ENCODE data around the gene ZNF564. TPM values are rescaled to one million over a fixed set of nuclear protein-coding genes. Genes with fewer than 3 reads are reported as not detected.

Gene ZNF564
- 1 to 10 TPM; 3.3 to 5.0 (median 4.5) TPM for total RNA-seq

DNA sequence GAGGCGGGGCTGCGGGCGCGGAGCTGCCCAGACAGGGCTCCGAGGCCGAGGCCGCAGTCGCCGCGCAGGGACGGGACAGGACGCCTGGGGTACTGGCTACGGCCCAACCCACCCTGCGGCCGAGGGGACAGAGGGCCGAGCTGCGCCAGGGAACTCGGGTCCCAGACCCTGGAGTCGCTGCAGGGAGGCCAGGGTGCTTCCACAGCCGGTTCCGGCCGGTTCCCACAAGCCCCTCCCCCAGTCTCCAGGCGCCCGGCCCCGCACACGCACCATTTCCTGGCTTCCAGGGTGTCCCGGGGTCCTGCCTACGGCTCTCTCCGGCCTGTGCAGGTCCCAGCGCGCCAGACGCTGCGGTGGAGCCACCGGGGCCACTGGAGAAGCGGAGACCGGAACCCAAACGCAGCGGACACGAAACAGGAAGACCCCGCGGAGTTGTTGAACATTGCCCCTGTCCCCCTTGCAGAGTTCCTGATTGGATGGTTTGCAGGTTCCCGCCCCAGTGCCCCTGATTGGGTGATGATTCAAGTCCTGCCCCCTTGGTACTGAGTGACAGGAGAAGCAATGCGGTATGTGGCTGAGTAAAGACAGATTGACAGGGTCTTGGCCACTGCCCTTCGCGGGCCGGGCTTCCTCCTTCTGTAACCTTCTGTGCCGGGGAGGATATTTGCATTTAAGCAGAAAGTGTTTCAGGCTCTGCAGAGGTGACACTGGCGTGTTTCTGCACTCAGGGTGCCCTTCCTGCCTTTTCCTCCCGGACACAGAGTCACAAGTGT lies at the start of gene ZNF564:
ZNF564 (minus strand) TSS at position 423 of the 773 bp plus-strand sequence; CDS start at position 273, 150 bp downstream.
- peak; percentile 98 for ATAC-seq
- intact Hi-C loops (cut with DNase I; ENCODE audit: low total_unique reads) = loop anchor here (1.0 to 10.0 kb wide), 7 partner anchors 56 to 786 kb away; partner anchors contain the start of genes MAN2B1, WDR83, ZNF44 and ZNF441
- in situ Hi-C loops (cut with MboI; ENCODE audit: low sequenced_read_pairs in 4 of 4) = loop anchor here in 1 of 4 donors (10.0 kb wide), 1 partner anchor 124 kb away; no protein-coding TSS in a partner anchor
- Histone ChIP-seq H3K9me3 (no peaks in the 10 kb centered on the region), H3K36me3 (no peaks in the 10 kb centered on the region), H3K4me1 (peaks cover 25% of the 10 kb centered on the region in 2 donors), H3K4me3 (peak within 1 kb of the TSS; percentile 76 to 92 (median 86)), H3K27me3 (no peaks in the 10 kb centered on the region), H3K27ac (peak within 1 kb of the TSS; percentile 92 to 97 (median 94))
- DNase-seq = peak; percentile 97 to 98
- TF ChIP-seq POLR2A (IDR thresholded peaks at IDR 0.05) = peak; percentile 49 to 82
- TF ChIP-seq, protein P1, sequence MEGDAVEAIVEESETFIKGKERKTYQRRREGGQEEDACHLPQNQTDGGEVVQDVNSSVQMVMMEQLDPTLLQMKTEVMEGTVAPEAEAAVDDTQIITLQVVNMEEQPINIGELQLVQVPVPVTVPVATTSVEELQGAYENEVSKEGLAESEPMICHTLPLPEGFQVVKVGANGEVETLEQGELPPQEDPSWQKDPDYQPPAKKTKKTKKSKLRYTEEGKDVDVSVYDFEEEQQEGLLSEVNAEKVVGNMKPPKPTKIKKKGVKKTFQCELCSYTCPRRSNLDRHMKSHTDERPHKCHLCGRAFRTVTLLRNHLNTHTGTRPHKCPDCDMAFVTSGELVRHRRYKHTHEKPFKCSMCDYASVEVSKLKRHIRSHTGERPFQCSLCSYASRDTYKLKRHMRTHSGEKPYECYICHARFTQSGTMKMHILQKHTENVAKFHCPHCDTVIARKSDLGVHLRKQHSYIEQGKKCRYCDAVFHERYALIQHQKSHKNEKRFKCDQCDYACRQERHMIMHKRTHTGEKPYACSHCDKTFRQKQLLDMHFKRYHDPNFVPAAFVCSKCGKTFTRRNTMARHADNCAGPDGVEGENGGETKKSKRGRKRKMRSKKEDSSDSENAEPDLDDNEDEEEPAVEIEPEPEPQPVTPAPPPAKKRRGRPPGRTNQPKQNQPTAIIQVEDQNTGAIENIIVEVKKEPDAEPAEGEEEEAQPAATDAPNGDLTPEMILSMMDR (IDR thresholded peaks at IDR 0.05 in 4 of 5, conservative IDR thresholded peaks at IDR 0.05 in 1 of 5) = no peak

DNA sequence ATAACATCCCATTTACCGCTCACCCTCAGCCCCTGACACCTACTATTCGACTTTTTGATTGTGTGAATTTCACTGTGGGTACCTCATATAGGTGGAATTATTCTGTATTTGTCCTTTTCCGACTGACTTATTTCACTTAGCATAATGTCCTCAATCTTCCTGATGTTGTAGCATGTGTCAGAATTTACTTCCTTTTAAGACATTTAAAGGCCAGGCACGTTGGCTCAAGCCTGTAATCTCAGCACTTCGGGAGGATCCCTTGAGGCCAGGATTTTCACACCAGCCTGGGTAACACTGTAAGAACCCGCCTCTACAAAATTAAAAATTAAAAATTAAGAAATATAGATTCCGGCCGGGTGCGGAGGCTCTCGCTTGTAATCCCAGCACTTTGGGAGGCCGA lies 46.3 kb upstream of the ZNF564 start:
- peaks cover 0 to 10% of the 10 kb centered on the region in 2 donors for H3K36me3 ChIP-seq
- in situ Hi-C loops (cut with MboI; ENCODE audit: low sequenced_read_pairs in 4 of 4) (no loop called here), intact Hi-C loops (cut with DNase I; ENCODE audit: low total_unique reads) (no loop called here)

DNA sequence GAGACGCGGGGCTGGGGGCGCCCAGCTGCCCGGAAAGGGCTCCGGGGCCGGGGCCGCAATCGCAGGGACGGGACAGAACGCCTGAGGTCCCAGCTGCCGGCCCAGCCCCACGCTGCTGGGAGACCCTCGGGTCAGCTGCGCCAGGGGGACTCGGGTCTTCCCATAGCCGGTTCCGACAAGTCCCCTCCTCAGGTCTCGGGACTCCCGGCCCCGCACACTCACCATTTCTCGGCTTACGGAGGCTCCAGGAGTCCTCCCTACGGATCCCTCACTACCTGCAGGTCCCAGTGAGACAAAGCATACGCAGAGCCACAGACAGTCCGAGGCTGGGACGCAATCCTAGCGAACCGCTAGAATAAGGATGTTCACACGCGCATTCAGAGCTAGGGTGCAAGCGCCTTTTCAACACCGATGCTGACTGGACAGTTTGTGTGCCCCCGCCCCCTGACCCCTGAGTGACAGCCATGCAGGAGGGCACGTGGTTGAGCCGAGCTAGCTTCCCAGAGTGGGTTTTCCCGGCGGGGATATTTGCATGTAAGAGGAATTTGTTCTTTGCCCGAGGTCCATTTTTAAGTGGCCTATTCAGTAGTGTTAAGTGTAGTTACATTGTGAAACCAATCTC lies 45.8 kb upstream of the ZNF564 start:
- Histone ChIP-seq H3K27me3 (no peaks in the 10 kb centered on the region), H3K4me1 (no peaks in the 10 kb centered on the region), H3K9me3 (no peaks in the 10 kb centered on the region), H3K36me3 (peaks cover 0 to 10% of the 10 kb centered on the region in 2 donors), H3K4me3 (no peak overlapping the region), H3K27ac (no peak overlapping the region)
- TF ChIP-seq POLR2A (IDR thresholded peaks at IDR 0.05) = no peak
- TF ChIP-seq, protein P1 (IDR thresholded peaks at IDR 0.05 in 4 of 5, conservative IDR thresholded peaks at IDR 0.05 in 1 of 5) = no peak
- in situ Hi-C loops (cut with MboI; ENCODE audit: low sequenced_read_pairs in 4 of 4) = no loop called here
- DNase-seq (no peak), ATAC-seq (no peak)
- intact Hi-C loops (cut with DNase I; ENCODE audit: low total_unique reads) = no loop called here

More for the DNA sequence above, 46.3 kb upstream of the ZNF564 start:
- Histone ChIP-seq H3K27ac (no peak overlapping the region), H3K4me1 (no peaks in the 10 kb centered on the region), H3K9me3 (no peaks in the 10 kb centered on the region), H3K27me3 (no peaks in the 10 kb centered on the region), H3K4me3 (no peak overlapping the region)
- DNase-seq (no peak), ATAC-seq (no peak)
- TF ChIP-seq POLR2A (IDR thresholded peaks at IDR 0.05) = no peak
- TF ChIP-seq, protein P1 (IDR thresholded peaks at IDR 0.05 in 4 of 5, conservative IDR thresholded peaks at IDR 0.05 in 1 of 5) = no peak

DNA sequence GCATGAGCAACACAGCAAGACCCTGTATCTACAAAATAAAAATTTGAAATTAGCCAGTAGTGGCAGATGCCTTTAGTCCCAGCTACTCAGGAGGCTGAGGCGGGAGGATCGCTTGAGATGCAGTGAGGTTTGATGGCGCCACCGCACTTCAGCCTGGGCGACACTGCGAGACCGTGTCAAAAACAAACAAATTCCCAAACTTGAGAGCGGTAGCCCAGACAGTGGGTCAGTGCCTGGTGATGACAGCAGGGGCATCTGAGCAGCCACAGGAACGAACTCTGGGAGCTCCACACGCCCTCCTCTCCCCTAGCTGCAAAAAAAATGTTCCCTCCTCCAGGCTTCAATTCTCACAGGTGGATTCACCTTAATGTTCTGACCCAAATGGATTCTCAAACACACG lies 45.2 kb upstream of the ZNF564 start:
- Histone ChIP-seq H3K36me3 (peaks cover 0 to 10% of the 10 kb centered on the region in 2 donors), H3K4me3 (no peak overlapping the region), H3K27ac (no peak overlapping the region), H3K9me3 (no peaks in the 10 kb centered on the region), H3K27me3 (no peaks in the 10 kb centered on the region), H3K4me1 (no peaks in the 10 kb centered on the region)
- no peak for ATAC-seq
- in situ Hi-C loops (cut with MboI; ENCODE audit: low sequenced_read_pairs in 4 of 4) (no loop called here), intact Hi-C loops (cut with DNase I; ENCODE audit: low total_unique reads) (no loop called here)
- TF ChIP-seq, protein P1 (IDR thresholded peaks at IDR 0.05 in 4 of 5, conservative IDR thresholded peaks at IDR 0.05 in 1 of 5) = no peak
- TF ChIP-seq POLR2A (IDR thresholded peaks at IDR 0.05) = no peak
- DNase-seq = no peak

Measured in gastrocnemius medialis (tissue), 4 donors.